Endothelial cell of umbilical vein (primary cell): ENCODE measurements around the gene STX5.

Source experiments
- CTCF ChIP-seq, 2 donors: IDR thresholded peaks; 1 replicate in 1 of 2; 2 replicates in 1 of 2; pipeline ENCODE4 v1.5.1; 2011; ENCODE audit warnings: low read length in 2 of 2, mild to moderate bottlenecking in 2 of 2, moderate library complexity in 2 of 2, control low read depth in 1 of 2, inconsistent platforms in 1 of 2, low read depth in 1 of 2; ENCODE audit not compliant: insufficient read depth in 1 of 2; ENCODE audit errors: extremely low read depth in 1 of 2
- FOS ChIP-seq: IDR thresholded peaks from 2 replicates; pipeline ENCODE4 v1.6.1; 2011; ENCODE audit warnings: mild to moderate bottlenecking, low read length, moderate library complexity, borderline replicate concordance; ENCODE audit not compliant: insufficient read depth
- MAX ChIP-seq: IDR thresholded peaks from 2 replicates; pipeline ENCODE4 v1.6.1; 2011; ENCODE audit not compliant: insufficient read depth, insufficient read length
- MYC ChIP-seq: IDR thresholded peaks from one replicate; pipeline ENCODE4 v1.6.1; 2011; ENCODE audit warnings: mild to moderate bottlenecking, low read depth, low read length
- POLR2A ChIP-seq: IDR thresholded peaks from 2 replicates; pipeline ENCODE4 v1.6.1; 2012; ENCODE audit warnings: low read depth, mild to moderate bottlenecking, control low read depth, low read length
- POLR2AphosphoS5 ChIP-seq: IDR thresholded peaks from 2 replicates; pipeline ENCODE4 v1.6.1; 2012; ENCODE audit warnings: low read depth, mild to moderate bottlenecking, control low read depth, low read length, moderate library complexity; ENCODE audit not compliant: insufficient read depth

- TF ChIP-seq CTCF (IDR thresholded peaks at IDR 0.05; ENCODE audit: extremely low read depth in 1 of 2, insufficient read depth in 1 of 2, low read depth in 1 of 2, low read length in 2 of 2) (no peak), FOS (no peak), POLR2A (no peak), POLR2AphosphoS5 (no peak), MYC (no peak), MAX (no peak)
These were observed 49.1 kb downstream of the STX5 start for GRCh38 chr11:62782753-62783152.
